GM12878 (cell line): ENCODE measurements around the gene ATP5F1D. TPM values are rescaled to one million over a fixed set of nuclear protein-coding genes. Genes with fewer than 3 reads are reported as not detected.

Source experiments
- ATF7 ChIP-seq: fragments of 450-650 bp; IDR thresholded peaks from 2 replicates; pipeline ENCODE4 v1.6.1; 2016; ENCODE audit warnings: low read depth, mild to moderate bottlenecking
- BACH1 ChIP-seq: fragments of 450-650 bp; IDR thresholded peaks from 2 replicates; pipeline ENCODE4 v1.6.1; 2017; ENCODE audit warnings: mild to moderate bottlenecking, borderline replicate concordance
- BHLHE40 ChIP-seq, 2 experiments: fragments of 450-650 bp in 1 of 2; IDR thresholded peaks; 2 replicates each; pipeline ENCODE4 v1.6.1; 2011 to 2017; ENCODE audit warnings: low read depth in 2 of 2, borderline replicate concordance in 1 of 2, improper control_type of control experiment in 1 of 2, low read length in 1 of 2, mild to moderate bottlenecking in 1 of 2
- BMI1 ChIP-seq: fragments of 450-650 bp; IDR thresholded peaks from 2 replicates; pipeline ENCODE4 v1.6.1; 2016; ENCODE audit warnings: mild to moderate bottlenecking, moderate library complexity, borderline replicate concordance
- CBFB ChIP-seq: IDR thresholded peaks from 2 replicates; pipeline ENCODE4 v1.6.1; 2016; ENCODE audit warnings: antibody characterized with exemption, low read depth
- CREM ChIP-seq: IDR thresholded peaks from 2 replicates; pipeline ENCODE4 v1.6.1; 2014; ENCODE audit warnings: antibody characterized with exemption, low read depth
- EED ChIP-seq: sonication (generic); IDR thresholded peaks from 2 replicates; pipeline ENCODE4 v1.6.1; 2016; ENCODE audit warnings: antibody characterized with exemption, low read depth
- EGR1 ChIP-seq, 2 experiments: IDR thresholded peaks; 1 replicate in 1 of 2; 2 replicates in 1 of 2; pipeline ENCODE4 v1.6.1; 2011 to 2012; ENCODE audit warnings: low read depth in 2 of 2, low read length in 2 of 2, borderline replicate concordance in 1 of 2, mild to moderate bottlenecking in 1 of 2, moderate library complexity in 1 of 2
- FOXK2 ChIP-seq: fragments of 450-650 bp; IDR thresholded peaks from 2 replicates; pipeline ENCODE4 v1.6.1; 2017; ENCODE audit warnings: mild to moderate bottlenecking, moderate library complexity
- HDGF ChIP-seq: fragments of 450-650 bp; IDR thresholded peaks from 2 replicates; pipeline ENCODE4 v1.6.1; 2016; ENCODE audit warnings: antibody characterized with exemption
- HSF1 ChIP-seq: fragments of 150-350 bp; IDR thresholded peaks from 2 replicates; pipeline ENCODE4 v1.6.1; 2014; ENCODE audit warnings: mild to moderate bottlenecking, low read depth, low read length
- IKZF1 ChIP-seq: fragments of 450-650 bp; conservative IDR thresholded peaks from 2 replicates; pipeline ENCODE4 v1.6.1; 2017; ENCODE audit warnings: antibody characterized with exemption, mild to moderate bottlenecking
- IRF3 ChIP-seq: fragments of 450-650 bp; IDR thresholded peaks from 2 replicates; pipeline ENCODE4 v1.6.1; 2014; ENCODE audit warnings: mild to moderate bottlenecking
- NR2F1 ChIP-seq: fragments of 450-650 bp; conservative IDR thresholded peaks from 2 replicates; pipeline ENCODE4 v1.6.1; 2017; ENCODE audit warnings: mild to moderate bottlenecking
- PAX8 ChIP-seq: fragments of 450-650 bp; IDR thresholded peaks from 2 replicates; pipeline ENCODE4 v1.6.1; 2017; ENCODE audit warnings: mild to moderate bottlenecking, moderate library complexity
- POLR2AphosphoS2 ChIP-seq: IDR thresholded peaks from 2 replicates; pipeline ENCODE4 v1.6.1; 2011; ENCODE audit warnings: low read depth, mild to moderate bottlenecking, low read length, improper control_type of control experiment, moderate library complexity
- RAD21 ChIP-seq: IDR thresholded peaks from 2 replicates; pipeline ENCODE4 v1.6.1; 2011; ENCODE audit warnings: mild to moderate bottlenecking, low read depth, low read length, moderate library complexity; ENCODE audit not compliant: insufficient read depth
- TAF1 ChIP-seq: IDR thresholded peaks from 2 replicates; pipeline ENCODE4 v1.6.1; 2011; ENCODE audit warnings: mild to moderate bottlenecking, low read depth, low read length, borderline replicate concordance
- TARDBP ChIP-seq: IDR thresholded peaks from 2 replicates; pipeline ENCODE4 v1.6.1; 2016; ENCODE audit warnings: borderline replicate concordance
- TBL1XR1 ChIP-seq: IDR thresholded peaks from 2 replicates; pipeline ENCODE4 v1.6.1; 2012; ENCODE audit warnings: low read depth, low read length, improper control_type of control experiment
- TCF12 ChIP-seq: IDR thresholded peaks from 2 replicates; pipeline ENCODE4 v1.6.1; 2011; ENCODE audit warnings: low read depth, mild to moderate bottlenecking, low read length
- YBX1 ChIP-seq: fragments of 450-650 bp; IDR thresholded peaks from 2 replicates; pipeline ENCODE4 v1.6.1; 2016; ENCODE audit warnings: antibody characterized with exemption
- ZBED1 ChIP-seq: IDR thresholded peaks from 2 replicates; pipeline ENCODE4 v1.6.1; 2016; ENCODE audit warnings: borderline replicate concordance
- polyA plus RNA-seq, 11 experiments: library from polyadenylated mRNA; depleted of rRNA in 4 of 11; unstranded in 6 of 11; stranded (reverse) in 5 of 11; fragments of >200 nt; fragmentation: Nextera tagmentation in 4 of 11; fragmentation: Illumina TruSeq in 1 of 11; extraction: Ambion mirVana in 4 of 11; extraction: Trizol in 1 of 11; gene quantifications; 1 replicate in 1 of 11; 2 replicates in 10 of 11; pipeline versions ENCODE4 v1.2.1 to v1.2.3, GENCODE V29; 2011 to 2016; ENCODE audit warnings: inconsistent platforms in 2 of 11, missing spikeins in 2 of 11, low read depth in 1 of 11
- total RNA-seq, 4 experiments: library from RNA; depleted of rRNA in 3 of 4; stranded (reverse); fragments of >200 nt in 3 of 4; fragmentation: Illumina TruSeq in 1 of 4; extraction: Trizol in 1 of 4; gene quantifications; 2 replicates each; pipeline versions ENCODE4 v1.2.1 to v1.2.3, GENCODE V29; 2013 to 2021
- TF ChIP-seq, protein P1 (sequence below): fragments of 450-650 bp; IDR thresholded peaks from 2 replicates; pipeline ENCODE4 v1.6.1; 2018; ENCODE audit warnings: borderline replicate concordance, mild to moderate bottlenecking; ENCODE audit not compliant: partially characterized antibody
- TF ChIP-seq, protein P2 (sequence below), 3 experiments: IDR thresholded peaks in 2 of 3; conservative IDR thresholded peaks in 1 of 3; 2 replicates each; pipeline ENCODE4 v1.5.1; 2011; ENCODE audit warnings: low read depth in 3 of 3, low read length in 3 of 3, mild to moderate bottlenecking in 3 of 3, control low read depth in 2 of 3, moderate library complexity in 2 of 3, inconsistent platforms in 1 of 3, mixed read lengths in 1 of 3; ENCODE audit not compliant: control insufficient read depth in 2 of 3, insufficient read depth in 1 of 3; ENCODE audit errors: extremely low read depth in 1 of 3

Gene ATP5F1D
- total and polyA plus RNA-seq, 10 of the 15 experiments (the other 5 are each of a cell fraction or from before 2014, with no cell fraction given), result 7.2 to 357 (median 49.5) TPM

DNA sequence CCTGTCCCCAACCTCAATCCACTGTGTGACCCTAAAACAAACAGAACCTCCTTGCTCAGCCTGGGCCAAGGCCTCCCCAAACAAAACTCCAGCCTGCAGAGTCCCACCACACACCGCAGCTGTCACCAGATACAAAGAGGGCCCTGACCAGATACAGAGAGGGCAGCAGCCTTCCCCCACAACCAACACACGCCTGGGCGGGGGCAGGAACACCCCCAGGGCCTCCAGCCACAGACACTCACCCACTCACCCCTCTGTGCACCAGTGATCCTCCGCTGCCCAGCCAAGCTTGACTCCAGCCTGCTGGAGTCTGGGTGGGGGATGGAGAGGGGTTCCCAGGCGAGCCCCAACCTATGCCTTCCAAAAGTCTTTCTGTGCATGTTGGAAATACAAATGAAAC is 21.6 kb downstream of the ATP5F1D start (continued):
- TF ChIP-seq RAD21 (no peak), IRF3 (no peak), PAX8 (no peak), TARDBP (no peak), IKZF1 (no peak; the same call in 1 of the 2 replicates), NR2F1 (peak; percentile 17), TCF12 (0 out of 2 replicates have a peak, but pooled peaks have one; percentile 46), EGR1 (IDR thresholded peaks at IDR 0.05; ENCODE audit: borderline replicate concordance in 1 of 2, low read depth in 2 of 2, low read length in 2 of 2) (peak in 1 of 2 experiments; percentile 92; a peak in 2 of 3 replicates), HDGF (no peak), CREM (peak; percentile 45; the same call in 1 of the 2 replicates), FOXK2 (no peak), HSF1 (no peak), TAF1 (no peak), YBX1 (no peak), ZBED1 (no peak), POLR2AphosphoS2 (no peak), BACH1 (no peak), CBFB (no peak), BMI1 (no peak), TBL1XR1 (peak; percentile 78; the same call in 1 of the 2 replicates), EED (no peak), ATF7 (peak; percentile 33; the same call in 1 of the 2 replicates), BHLHE40 (IDR thresholded peaks at IDR 0.05; ENCODE audit: borderline replicate concordance in 1 of 2, low read depth in 2 of 2, low read length in 1 of 2) (peak; percentile 12 to 59; a peak in 2 of 4 replicates)
- TF ChIP-seq, protein P1, sequence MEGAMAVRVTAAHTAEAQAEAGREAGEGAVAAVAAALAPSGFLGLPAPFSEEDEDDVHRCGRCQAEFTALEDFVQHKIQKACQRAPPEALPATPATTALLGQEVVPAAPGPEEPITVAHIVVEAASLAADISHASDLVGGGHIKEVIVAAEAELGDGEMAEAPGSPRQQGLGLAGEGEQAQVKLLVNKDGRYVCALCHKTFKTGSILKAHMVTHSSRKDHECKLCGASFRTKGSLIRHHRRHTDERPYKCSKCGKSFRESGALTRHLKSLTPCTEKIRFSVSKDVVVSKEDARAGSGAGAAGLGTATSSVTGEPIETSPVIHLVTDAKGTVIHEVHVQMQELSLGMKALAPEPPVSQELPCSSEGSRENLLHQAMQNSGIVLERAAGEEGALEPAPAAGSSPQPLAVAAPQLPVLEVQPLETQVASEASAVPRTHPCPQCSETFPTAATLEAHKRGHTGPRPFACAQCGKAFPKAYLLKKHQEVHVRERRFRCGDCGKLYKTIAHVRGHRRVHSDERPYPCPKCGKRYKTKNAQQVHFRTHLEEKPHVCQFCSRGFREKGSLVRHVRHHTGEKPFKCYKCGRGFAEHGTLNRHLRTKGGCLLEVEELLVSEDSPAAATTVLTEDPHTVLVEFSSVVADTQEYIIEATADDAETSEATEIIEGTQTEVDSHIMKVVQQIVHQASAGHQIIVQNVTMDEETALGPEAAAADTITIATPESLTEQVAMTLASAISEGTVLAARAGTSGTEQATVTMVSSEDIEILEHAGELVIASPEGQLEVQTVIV, result no peak
- TF ChIP-seq, protein P2, sequence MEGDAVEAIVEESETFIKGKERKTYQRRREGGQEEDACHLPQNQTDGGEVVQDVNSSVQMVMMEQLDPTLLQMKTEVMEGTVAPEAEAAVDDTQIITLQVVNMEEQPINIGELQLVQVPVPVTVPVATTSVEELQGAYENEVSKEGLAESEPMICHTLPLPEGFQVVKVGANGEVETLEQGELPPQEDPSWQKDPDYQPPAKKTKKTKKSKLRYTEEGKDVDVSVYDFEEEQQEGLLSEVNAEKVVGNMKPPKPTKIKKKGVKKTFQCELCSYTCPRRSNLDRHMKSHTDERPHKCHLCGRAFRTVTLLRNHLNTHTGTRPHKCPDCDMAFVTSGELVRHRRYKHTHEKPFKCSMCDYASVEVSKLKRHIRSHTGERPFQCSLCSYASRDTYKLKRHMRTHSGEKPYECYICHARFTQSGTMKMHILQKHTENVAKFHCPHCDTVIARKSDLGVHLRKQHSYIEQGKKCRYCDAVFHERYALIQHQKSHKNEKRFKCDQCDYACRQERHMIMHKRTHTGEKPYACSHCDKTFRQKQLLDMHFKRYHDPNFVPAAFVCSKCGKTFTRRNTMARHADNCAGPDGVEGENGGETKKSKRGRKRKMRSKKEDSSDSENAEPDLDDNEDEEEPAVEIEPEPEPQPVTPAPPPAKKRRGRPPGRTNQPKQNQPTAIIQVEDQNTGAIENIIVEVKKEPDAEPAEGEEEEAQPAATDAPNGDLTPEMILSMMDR (IDR thresholded peaks at IDR 0.05 in 2 of 3, conservative IDR thresholded peaks at IDR 0.05 in 1 of 3; ENCODE audit: control insufficient read depth in 2 of 3, extremely low read depth in 1 of 3, insufficient read depth in 1 of 3, low read depth in 3 of 3, low read length in 3 of 3), result no peak
